GM18499 (cell line): ENCODE measurements around the gene PTPRA.
"Not testable (repeated sequence)": the region's sequence is repeated elsewhere in the genome, so short reads cannot be mapped to it uniquely, and the experiment has no call there.

ENCODE experiments used
- ATAC-seq: cut with Tn5 transposase; IDR thresholded peaks from one replicate; pipeline ENCODE4 v1.9.1; 2021; ENCODE audit warnings: moderate number of reproducible peaks; ENCODE audit not compliant: insufficient read depth, unreplicated experiment

The PTPRA gene

GRCh38 chr20:3031524-3032147 is 158.4 kb downstream of the PTPRA start:
- ATAC-seq = no peak

- ATAC-seq = no peak
Observed at GRCh38 chr20:3032624-3033023, 159.3 kb downstream of the PTPRA start.

- ATAC-seq = no peak
Observed at GRCh38 chr20:3037654-3038053, 164.4 kb downstream of the PTPRA start.

- no peak for ATAC-seq
Observed at GRCh38 chr20:3038454-3038853, 165.2 kb downstream of the PTPRA start.

GRCh38 chr20:3039426-3039825 is 166.1 kb downstream of the PTPRA start:
- no peak for ATAC-seq

- no peak for ATAC-seq
Observed at GRCh38 chr20:3040086-3040485, 166.8 kb downstream of the PTPRA start.

DNA sequence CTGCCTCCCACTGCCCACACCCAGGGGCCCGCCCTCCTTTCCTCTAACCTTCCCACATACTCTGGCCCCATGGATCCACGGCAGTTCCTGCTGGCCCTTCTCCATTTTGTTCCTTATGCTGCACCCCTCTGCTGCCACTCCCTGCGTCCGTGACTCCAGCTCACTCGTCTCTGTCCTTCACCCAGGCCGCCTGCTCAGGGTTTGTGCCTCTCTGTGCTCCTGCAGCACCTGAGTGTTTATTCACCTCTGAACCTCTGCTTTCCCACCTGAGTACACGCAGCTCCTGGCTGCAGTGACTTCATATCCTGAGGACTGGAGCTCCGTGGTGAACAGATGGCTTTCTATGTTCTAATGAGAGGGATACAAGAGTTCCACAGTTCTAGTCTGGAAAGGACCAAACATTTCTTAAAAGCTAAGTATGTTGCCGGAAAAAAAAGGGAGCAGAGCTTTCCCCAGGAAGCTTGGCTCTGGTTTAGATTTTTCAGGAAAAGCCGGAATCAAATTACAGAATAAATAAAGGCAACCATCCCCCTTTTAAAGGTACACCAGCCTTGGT is 168.7 kb downstream of the PTPRA start:
- ATAC-seq = no peak

DNA sequence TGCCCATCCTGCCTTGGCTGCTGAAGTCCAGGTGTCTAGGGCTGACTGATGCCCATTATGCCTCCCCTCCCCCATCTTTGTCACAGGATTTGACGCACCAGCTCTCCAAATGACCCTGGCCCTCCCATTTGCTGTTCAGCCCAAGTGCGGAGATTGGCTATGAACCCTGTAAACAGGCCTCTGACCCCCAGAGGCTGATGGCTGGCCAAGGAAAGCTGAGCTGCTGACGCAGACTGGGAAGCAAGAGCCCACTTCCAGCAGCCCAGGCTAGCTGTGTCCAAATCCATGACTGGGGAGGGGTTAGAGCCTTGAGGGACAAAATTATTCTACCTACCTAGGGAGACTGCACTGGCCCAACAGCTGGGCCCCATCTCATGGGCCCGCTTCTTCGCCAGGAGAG is 169.3 kb downstream of the PTPRA start:
- ATAC-seq = no peak

DNA sequence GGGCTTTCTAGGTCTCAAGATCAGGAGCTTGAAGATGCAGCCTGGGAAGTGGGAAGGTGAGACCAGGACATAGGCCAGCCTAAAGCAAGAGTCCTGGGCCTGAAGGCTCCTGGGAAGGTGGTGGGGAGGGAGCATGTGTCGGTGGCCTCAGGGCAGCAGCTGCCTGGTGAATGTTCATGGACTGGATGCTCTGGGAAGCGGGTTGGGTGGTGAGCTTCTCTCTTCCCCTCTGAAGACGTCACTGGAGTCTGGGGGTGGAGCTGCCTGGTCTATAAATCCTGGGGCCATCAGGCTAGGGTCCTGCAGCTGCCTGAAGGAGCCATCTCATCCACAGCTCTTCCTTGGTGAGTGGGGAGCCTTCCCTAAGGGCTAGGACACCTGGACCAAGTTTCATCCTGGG is 170.0 kb downstream of the PTPRA start, which contains the start of gene GNRH2:
GNRH2 (plus strand) TSS at position 301 of the 400 bp plus-strand sequence. CDS start 793 bp downstream, outside the sequence.
- ATAC-seq = no peak

GRCh38 chr20:3044336-3044965 is 171.2 kb downstream of the PTPRA start:
- ATAC-seq = no peak

GRCh38 chr20:3045042-3045815 is 171.9 kb downstream of the PTPRA start:
- peak; percentile 31 for ATAC-seq

- peak; percentile 44 for ATAC-seq
Observed at GRCh38 chr20:3045816-3046676, 172.8 kb downstream of the PTPRA start, which contains the start of gene MRPS26. TSS of gene MRPS26 (plus strand) at chr20:3046052. CDS start at chr20:3046069, 17 bp downstream.

DNA sequence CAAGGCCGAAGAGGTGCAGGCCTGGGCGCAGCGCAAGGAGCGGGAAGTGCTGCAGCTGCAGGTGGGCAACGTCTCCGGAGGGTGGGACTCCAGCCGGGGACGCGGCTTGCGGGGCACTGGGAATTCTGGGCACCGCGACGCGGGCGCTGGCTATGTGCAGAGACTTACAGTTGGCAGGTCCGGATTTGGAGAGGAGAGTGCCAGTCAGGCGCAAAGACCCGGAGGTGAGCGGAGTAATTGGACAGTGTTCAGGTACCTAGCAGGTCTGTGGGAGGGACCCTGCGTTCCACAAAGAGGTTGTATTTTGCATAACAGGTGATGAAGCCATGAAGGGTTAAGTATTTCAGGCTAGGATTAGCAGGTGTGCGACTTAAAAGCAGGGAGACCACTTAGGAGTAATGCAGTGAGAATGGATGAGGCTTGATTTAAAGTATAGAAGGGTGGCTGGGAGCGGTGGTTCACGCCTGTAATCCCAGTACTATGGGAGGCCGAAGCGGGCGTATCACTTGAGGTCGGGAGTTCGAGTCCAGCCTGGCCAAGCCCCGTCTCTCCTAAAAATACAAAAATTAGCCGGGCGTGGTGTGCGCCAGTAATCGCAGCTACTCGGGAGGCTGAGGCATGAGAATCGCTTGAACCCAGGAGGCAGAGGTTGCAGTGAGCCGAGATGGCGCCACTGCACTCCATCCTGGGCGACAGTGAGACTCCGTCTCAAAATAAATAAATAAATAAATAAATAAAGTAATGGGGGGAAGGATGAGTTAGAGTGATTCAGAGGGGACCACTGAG is 173.6 kb downstream of the PTPRA start:
- ATAC-seq = no peak

DNA sequence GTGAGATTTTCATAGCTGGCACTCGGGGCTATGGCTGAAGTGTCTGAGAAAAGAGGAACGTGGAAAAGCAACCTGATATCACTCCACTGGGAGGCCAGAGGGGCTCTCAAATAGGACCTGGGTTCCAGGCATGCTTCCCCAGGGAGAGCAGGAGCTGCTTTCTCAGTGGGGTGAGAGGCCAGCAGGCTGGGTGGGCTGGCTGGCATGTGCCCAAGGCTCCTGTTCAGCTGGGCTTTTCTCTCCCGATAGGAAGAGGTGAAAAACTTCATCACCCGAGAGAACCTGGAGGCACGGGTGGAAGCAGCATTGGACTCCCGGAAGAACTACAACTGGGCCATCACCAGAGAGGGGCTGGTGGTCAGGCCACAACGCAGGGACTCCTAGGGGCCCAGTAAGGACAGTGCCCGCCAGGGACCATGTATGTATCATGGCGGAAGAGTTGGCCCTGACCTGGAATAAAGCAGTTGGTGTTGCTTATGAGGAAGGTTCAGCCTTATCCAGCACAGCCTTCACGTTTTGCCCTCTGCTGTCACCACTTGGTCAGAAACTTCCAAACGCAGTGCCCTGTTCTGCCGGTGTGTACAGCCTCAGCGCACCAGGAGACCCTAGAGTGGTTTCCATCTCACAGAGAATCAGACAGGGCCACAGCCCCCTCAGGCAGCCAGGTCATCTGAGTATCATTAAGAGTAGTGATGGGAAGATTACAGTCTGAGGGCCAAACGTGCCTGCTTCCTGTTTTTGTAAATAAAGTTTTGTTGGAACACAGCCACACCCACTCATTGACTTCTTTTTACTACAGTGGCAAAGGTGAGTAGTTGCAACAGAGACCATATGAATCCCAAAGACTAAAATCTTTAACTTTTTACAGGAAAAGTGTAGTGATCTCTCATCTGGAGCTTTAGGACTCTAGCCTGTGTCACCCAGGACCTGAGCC is 174.5 kb downstream of the PTPRA start:
- ATAC-seq = no peak

- no peak for ATAC-seq
Observed at GRCh38 chr20:3051385-3052019, 178.2 kb downstream of the PTPRA start.

- ATAC-seq = no peak
Observed at GRCh38 chr20:3059489-3059888, 186.2 kb downstream of the PTPRA start.

- not testable (repeated sequence) for ATAC-seq
Observed at GRCh38 chr20:3064119-3064518, 190.8 kb downstream of the PTPRA start.
